NT2/D1 (cell line): ENCODE results near the gene ARRB1.

Experiments
- DNase-seq: peaks from one replicate; pipeline ENCODE4 v3.0.0-alpha.2; 2011; ENCODE audit warnings: low read depth, low spot score
- H3K27me3 ChIP-seq: 2 replicates; pipeline ENCODE4 v1.6.0; 2011; ENCODE audit warnings: mild to moderate bottlenecking; ENCODE audit not compliant: insufficient read length, insufficient read depth
- H3K36me3 ChIP-seq: 2 replicates; pipeline ENCODE4 v1.6.1; 2011; ENCODE audit warnings: mild to moderate bottlenecking, low read length, mixed read lengths; ENCODE audit not compliant: insufficient read depth, insufficient read length
- H3K4me1 ChIP-seq: 2 replicates; pipeline ENCODE4 v1.5.1; 2011; ENCODE audit not compliant: insufficient read depth, insufficient read length
- H3K4me3 ChIP-seq: 2 replicates; pipeline ENCODE4 v1.5.1; 2011; ENCODE audit warnings: low read depth; ENCODE audit not compliant: insufficient read length
- H3K9ac ChIP-seq: 2 replicates; pipeline ENCODE4 v1.6.0; 2011; ENCODE audit warnings: low read depth; ENCODE audit not compliant: insufficient read length
- H3K9me3 ChIP-seq: 2 replicates; pipeline ENCODE4 v1.5.1; 2011; ENCODE audit warnings: mild to moderate bottlenecking, low read length; ENCODE audit not compliant: insufficient read depth
- SUZ12 ChIP-seq: IDR thresholded peaks from 2 replicates; pipeline ENCODE4 v1.6.1; 2011; ENCODE audit not compliant: insufficient read length, insufficient read depth; ENCODE audit errors: extremely low read depth
- YY1 ChIP-seq: IDR thresholded peaks from 2 replicates; pipeline ENCODE4 v1.6.1; 2011; ENCODE audit not compliant: insufficient read length, insufficient read depth
- ZNF274 ChIP-seq: IDR thresholded peaks from 2 replicates; pipeline ENCODE4 v1.6.1; 2011; ENCODE audit warnings: mild to moderate bottlenecking, low read depth, low read length

Gene ARRB1

DNA sequence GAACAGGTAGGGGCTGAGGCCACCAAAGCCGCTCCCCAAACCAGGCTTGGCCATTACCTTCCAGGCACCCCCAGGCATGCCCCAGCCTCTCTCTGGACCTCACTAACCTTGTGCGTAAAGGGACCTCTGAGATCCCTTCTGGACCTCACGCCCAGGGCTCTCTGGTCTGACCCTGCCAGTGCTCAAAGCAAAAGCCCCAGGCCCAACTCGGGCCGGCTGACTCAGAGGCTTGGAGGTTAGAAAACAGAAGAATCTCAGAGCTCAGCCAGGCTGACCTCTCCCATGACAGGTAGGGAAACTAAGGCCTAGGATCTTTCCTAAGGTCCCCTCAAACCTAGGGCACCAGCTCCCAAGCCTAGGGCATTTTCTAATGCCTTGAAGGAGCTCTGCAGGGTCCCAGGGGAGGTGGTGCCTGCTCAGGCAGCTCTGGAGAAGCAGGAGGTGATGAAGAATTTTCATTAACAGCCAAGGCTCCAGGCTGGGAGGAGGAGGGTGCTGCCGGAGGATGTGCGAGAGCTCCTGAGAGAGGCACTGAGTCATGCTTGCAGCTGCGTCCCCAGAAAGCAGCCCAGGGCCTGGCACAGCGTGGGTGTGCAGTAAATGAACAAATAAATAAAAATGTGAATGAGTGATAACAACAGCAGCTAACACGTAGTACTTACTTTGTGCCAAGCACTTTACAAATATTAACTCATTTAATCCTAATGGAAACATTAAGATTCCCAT lies 25.6 kb downstream of the ARRB1 start:
- Histone ChIP-seq H3K36me3 (peaks cover 39% of the 10 kb centered on the region), H3K9me3 (no peaks in the 10 kb centered on the region), H3K9ac (peak overlapping the region; percentile 36), H3K27me3 (no peaks in the 10 kb centered on the region), H3K4me3 (no peak overlapping the region), H3K4me1 (peaks cover 10% of the 10 kb centered on the region)
- TF ChIP-seq YY1 (no peak), ZNF274 (no peak), SUZ12 (no peak)
- no peak for DNase-seq

DNA sequence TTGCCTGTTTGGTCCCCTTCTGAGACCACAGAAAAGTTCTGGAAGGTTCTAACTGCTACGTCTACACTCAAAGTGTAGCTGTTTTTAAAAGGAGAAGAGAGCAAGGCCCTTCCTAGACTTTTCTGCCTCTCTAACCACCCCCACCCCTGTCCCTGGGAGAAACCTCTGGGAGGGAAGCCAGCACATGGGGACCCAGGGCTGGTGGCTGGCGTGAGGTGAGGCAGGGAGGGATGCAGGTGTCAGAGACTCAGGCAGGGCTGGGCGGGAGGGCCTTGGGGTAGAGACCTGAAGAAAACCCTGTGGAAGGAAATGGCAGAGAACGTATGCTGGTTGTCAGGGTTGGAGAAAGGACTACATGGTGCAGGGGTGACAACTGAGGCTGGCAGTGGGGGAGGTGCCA lies 26.7 kb downstream of the ARRB1 start:
- Histone ChIP-seq H3K9ac (no peak overlapping the region), H3K4me1 (peaks cover 17% of the 10 kb centered on the region), H3K36me3 (peaks cover 40% of the 10 kb centered on the region), H3K4me3 (no peak overlapping the region), H3K9me3 (no peaks in the 10 kb centered on the region), H3K27me3 (no peaks in the 10 kb centered on the region)
- no peak for DNase-seq
- TF ChIP-seq SUZ12 (no peak), YY1 (no peak), ZNF274 (no peak)

DNA sequence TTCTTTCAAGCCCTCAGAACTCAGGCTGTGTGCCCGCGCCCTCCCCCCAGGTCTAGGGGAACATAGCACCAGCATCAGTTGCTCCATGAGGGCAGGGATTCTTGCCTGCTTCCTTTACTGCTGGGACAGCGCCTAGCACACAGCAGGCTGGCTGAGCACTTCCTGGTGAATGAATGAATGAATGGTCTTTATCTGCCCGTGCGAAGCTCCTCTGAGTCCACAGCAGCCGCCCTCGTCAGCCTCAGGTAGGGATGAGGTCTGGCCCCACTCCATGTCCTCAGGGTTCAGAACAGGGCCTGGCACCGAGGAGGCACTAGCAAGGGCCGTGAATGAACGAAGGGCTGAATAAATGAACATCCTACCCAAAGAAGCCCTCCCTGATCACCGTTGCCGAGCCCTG lies 27.3 kb downstream of the ARRB1 start:
- H3K9ac ChIP-seq = no peak overlapping the region

DNA sequence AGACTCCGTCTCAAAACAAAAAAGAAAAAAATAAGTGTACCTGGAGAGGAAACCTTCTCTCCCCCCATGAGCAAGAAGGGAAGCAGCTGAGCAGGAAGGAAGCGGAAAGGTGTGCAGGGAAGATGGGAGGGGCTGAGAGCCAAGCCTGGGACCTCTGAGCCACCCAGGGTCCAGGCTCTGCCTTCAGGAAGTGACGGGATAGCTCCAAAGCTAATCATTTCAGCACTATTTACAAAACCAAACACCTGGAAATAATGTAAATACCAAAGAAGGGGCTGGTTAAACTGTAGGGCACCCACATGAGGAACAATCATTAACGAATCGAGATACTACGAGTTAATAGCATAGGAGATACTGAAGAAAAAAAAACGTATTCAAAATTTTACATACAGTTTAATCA lies 27.9 kb downstream of the ARRB1 start:
- no peaks in the 10 kb centered on the region for H3K9me3 ChIP-seq
- H3K36me3 ChIP-seq = peaks cover 44% of the 10 kb centered on the region
- H3K4me3 ChIP-seq = no peak overlapping the region
- no peaks in the 10 kb centered on the region for H3K27me3 ChIP-seq
- no peak for DNase-seq
- H3K9ac ChIP-seq = no peak overlapping the region
- no peak for TF ChIP-seq YY1
- TF ChIP-seq ZNF274 = no peak
- no peak for TF ChIP-seq SUZ12
- peaks cover 13% of the 10 kb centered on the region for H3K4me1 ChIP-seq

More for the DNA sequence above, 27.3 kb downstream of the ARRB1 start:
- peaks cover 44% of the 10 kb centered on the region for H3K36me3 ChIP-seq
- no peak overlapping the region for H3K4me3 ChIP-seq
- no peaks in the 10 kb centered on the region for H3K9me3 ChIP-seq
- H3K27me3 ChIP-seq = no peaks in the 10 kb centered on the region
- TF ChIP-seq SUZ12 (no peak), ZNF274 (no peak), YY1 (no peak)
- no peak for DNase-seq
- H3K4me1 ChIP-seq = peaks cover 15% of the 10 kb centered on the region

DNA sequence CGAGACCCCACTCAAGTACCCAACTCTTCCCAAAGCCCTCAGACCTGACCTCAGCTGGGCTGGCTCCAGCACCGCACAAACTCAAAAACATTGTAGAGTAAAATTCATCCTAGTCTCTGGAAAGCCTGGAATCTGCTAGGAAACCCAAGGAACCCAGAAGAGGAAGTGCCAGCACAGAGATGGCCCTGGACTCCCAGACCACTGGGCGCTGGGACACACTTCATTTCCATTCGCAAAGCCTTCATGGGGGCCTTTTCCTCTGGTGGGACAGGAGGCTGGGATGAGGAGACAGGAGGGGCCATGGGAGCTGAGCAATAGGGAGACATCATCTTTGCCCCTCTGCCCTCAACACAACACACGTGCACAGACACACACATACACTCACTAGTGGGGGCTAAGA lies 30.8 kb downstream of the ARRB1 start:
- no peaks in the 10 kb centered on the region for H3K27me3 ChIP-seq
- peaks cover 15% of the 10 kb centered on the region for H3K4me1 ChIP-seq
- no peak for DNase-seq
- TF ChIP-seq ZNF274 (no peak), SUZ12 (no peak), YY1 (no peak)
- peaks cover 35% of the 10 kb centered on the region for H3K36me3 ChIP-seq
- H3K9ac ChIP-seq = no peak overlapping the region
- no peak overlapping the region for H3K4me3 ChIP-seq
- no peaks in the 10 kb centered on the region for H3K9me3 ChIP-seq

DNA sequence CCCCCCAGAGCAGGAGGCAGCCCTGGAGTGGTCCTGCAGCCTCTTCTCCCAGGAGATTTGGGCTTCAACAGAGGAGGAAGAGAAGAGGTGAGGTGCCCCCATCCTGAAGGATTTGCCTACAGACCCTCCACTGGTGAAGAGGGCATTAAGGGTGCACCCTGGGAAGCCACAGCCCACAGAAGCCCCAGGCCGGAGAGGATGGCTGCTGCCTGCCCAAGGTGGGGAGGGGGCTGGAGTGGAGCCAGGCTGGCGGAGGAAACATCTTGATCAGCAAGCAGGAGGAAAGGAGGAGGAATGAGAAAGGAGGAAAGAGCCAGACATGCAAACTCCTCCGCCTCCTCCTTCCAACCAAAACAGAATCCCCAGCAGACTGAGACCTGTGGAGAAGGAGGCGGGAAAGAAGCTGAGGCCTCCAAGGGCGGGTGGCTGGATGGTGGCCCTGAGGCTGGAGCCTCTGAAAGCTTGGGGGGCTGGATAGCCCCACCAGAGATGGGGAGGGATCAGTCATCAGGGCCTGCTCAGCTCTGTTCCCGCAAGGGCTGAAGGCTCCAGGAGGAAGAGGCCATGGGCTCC lies 31.3 kb downstream of the ARRB1 start:
- TF ChIP-seq SUZ12 = no peak
- TF ChIP-seq ZNF274 = no peak
- no peak for TF ChIP-seq YY1
- Histone ChIP-seq H3K9ac (peak overlapping the region; percentile 61), H3K9me3 (no peaks in the 10 kb centered on the region), H3K36me3 (peaks cover 34% of the 10 kb centered on the region), H3K4me3 (no peak overlapping the region), H3K27me3 (no peaks in the 10 kb centered on the region), H3K4me1 (peaks cover 19% of the 10 kb centered on the region)
- no peak for DNase-seq

DNA sequence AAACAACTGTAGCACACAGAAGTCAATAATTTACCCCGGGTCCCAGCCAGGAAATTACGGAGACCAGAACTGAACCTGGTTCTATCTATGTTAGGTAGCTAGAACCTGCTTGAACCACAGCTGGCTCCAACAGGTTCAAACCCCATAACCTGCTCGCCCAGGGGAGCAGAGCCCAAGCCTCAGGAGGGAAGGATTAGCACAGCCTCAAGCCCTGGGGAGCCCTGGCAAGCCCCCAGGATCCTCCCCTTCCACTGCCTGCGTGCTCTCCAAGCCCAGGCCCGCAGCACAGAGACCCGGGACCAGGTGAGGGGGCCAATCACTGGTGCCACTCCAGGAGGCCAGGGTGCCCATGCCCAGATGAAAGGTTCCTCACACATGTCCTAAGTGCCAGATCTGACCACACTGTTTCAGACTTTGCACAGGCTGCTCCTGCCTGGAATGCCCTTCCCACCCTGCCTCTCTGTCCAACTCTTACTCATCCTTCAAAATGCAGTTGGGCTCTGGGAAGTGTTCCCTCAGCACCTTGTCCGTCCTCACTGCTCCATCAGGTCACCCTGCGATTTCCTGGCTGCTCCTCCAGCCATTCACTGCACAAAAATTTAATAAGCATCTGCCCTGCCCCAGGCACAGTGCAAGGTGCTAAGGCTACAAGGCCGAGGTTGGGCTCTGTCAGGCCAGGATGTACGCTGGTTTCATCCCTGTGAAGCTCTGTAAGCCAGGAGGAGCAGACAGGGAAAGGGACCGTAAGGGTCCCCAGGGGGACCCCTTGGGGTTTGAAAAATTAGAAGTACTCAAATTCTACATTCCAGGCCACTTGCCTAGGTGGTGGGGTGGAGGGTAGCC lies 32.2 kb downstream of the ARRB1 start:
- Histone ChIP-seq H3K4me3 (no peak overlapping the region), H3K9me3 (no peaks in the 10 kb centered on the region), H3K9ac (no peak overlapping the region), H3K27me3 (no peaks in the 10 kb centered on the region), H3K36me3 (peaks cover 29% of the 10 kb centered on the region), H3K4me1 (peaks cover 20% of the 10 kb centered on the region)
- TF ChIP-seq ZNF274 (no peak), SUZ12 (no peak), YY1 (no peak)
- DNase-seq = no peak
